Spinal cord (tissue), 10 donors: ENCODE measurements around the gene KIF21B. TPM values are rescaled to one million over a fixed set of nuclear protein-coding genes. Genes with fewer than 3 reads are reported as not detected.
"Not testable (repeated sequence)": the region's sequence is repeated elsewhere in the genome, so short reads cannot be mapped to it uniquely, and the experiment has no call there.

Experiments used
- DNase-seq, 6 donors: peaks; one replicate each; pipeline versions ENCODE4 v3.0.0 to v3.0.0-alpha.2; 2013 to 2015; ENCODE audit warnings: low spot score in 6 of 6, low read depth in 4 of 6
- H3K27ac ChIP-seq: one replicate; pipeline ENCODE4 v1.5.1; 2013; ENCODE audit warnings: low read depth, low read length, control low read depth
- H3K27me3 ChIP-seq: one replicate; pipeline ENCODE4 v1.6.1; 2013; ENCODE audit warnings: low read length; ENCODE audit not compliant: control insufficient read depth, insufficient read depth
- H3K36me3 ChIP-seq: one replicate; pipeline ENCODE4 v1.6.1; 2013; ENCODE audit warnings: low read length; ENCODE audit not compliant: control insufficient read depth, insufficient read depth
- H3K4me1 ChIP-seq: one replicate; pipeline ENCODE4 v1.6.1; 2013; ENCODE audit warnings: low read length; ENCODE audit not compliant: control insufficient read depth, insufficient read depth
- H3K4me3 ChIP-seq: one replicate; pipeline ENCODE4 v1.5.1; 2013; ENCODE audit warnings: low read depth, low read length, control low read depth
- H3K9me3 ChIP-seq: one replicate; pipeline ENCODE4 v1.6.1; 2013; ENCODE audit warnings: low read length; ENCODE audit not compliant: control insufficient read depth, insufficient read depth
- WGBS: methylation state at CpG from one replicate; pipeline ENCODE4 v1.1.5; 2013; ENCODE audit warnings: missing lambda C conversion rate; ENCODE audit not compliant: insufficient coverage; 5-methylcytosine and 5-hydroxymethylcytosine counted together
- polyA plus RNA-seq, 2 donors: library from polyadenylated mRNA; unstranded; fragments of 120-200 nt; gene quantifications; one replicate each; pipeline ENCODE4 v1.2.1, GENCODE V29; 2013; ENCODE audit not compliant: insufficient read length in 2 of 2
- total RNA-seq, 2 donors: library from RNA; depleted of rRNA in 1 of 2; stranded (reverse); fragments of 120-200 nt in 1 of 2; fragments of >200 nt in 1 of 2; gene quantifications; one replicate each; pipeline versions ENCODE4 v1.2.3 to v1.2.4, GENCODE V29; 2013 to 2014
- donor health status: healthy.

Gene KIF21B
- total and polyA plus RNA-seq, 4 donors, result 29.9 to 104 (median 70.1) TPM

- peaks cover 5% of the 10 kb centered on the region for H3K9me3 ChIP-seq
- H3K4me1 ChIP-seq, result peaks cover 5% of the 10 kb centered on the region
- WGBS, result 83% methylated on average over 2 of the region's 3 CpGs
- H3K4me3 ChIP-seq, result no peak overlapping the region
- no peaks in the 10 kb centered on the region for H3K36me3 ChIP-seq
- no peak for DNase-seq
- no peaks in the 10 kb centered on the region for H3K27me3 ChIP-seq
- H3K27ac ChIP-seq, result no peak overlapping the region
These were observed 76.4 kb downstream of the KIF21B start for GRCh38 chr1:200947059-200947566.

- no peaks in the 10 kb centered on the region for H3K36me3 ChIP-seq
- H3K4me3 ChIP-seq, result no peak overlapping the region
- H3K27ac ChIP-seq, result no peak overlapping the region
- DNase-seq, result no peak
- no CpG with 5 or more reads among the region's 3 CpGs for WGBS
- peaks cover 5% of the 10 kb centered on the region for H3K9me3 ChIP-seq
- no peaks in the 10 kb centered on the region for H3K27me3 ChIP-seq
- peaks cover 5% of the 10 kb centered on the region for H3K4me1 ChIP-seq
These were observed 78.4 kb downstream of the KIF21B start for GRCh38 chr1:200945111-200945510.

- WGBS, result 80% methylated on average over 1 of the region's 4 CpGs
- no peak overlapping the region for H3K4me3 ChIP-seq
- no peak overlapping the region for H3K27ac ChIP-seq
- DNase-seq, result no peak
- no peaks in the 10 kb centered on the region for H3K27me3 ChIP-seq
- H3K36me3 ChIP-seq, result no peaks in the 10 kb centered on the region
- no peaks in the 10 kb centered on the region for H3K9me3 ChIP-seq
- H3K4me1 ChIP-seq, result no peaks in the 10 kb centered on the region
These were observed 84.6 kb downstream of the KIF21B start for GRCh38 chr1:200938955-200939354.

- not testable (repeated sequence) for H3K4me3 ChIP-seq, DNase-seq, H3K27ac ChIP-seq, H3K27me3 ChIP-seq, H3K9me3 ChIP-seq, H3K4me1 ChIP-seq, H3K36me3 ChIP-seq
- WGBS, result 92% methylated on average over 9 of the region's 18 CpGs
These were observed 88.1 kb downstream of the KIF21B start for GRCh38 chr1:200935286-200935962.

- Histone ChIP-seq H3K9me3 (no peaks in the 10 kb centered on the region), H3K27ac (no peak overlapping the region), H3K4me3 (no peak overlapping the region), H3K36me3 (no peaks in the 10 kb centered on the region), H3K4me1 (no peaks in the 10 kb centered on the region), H3K27me3 (no peaks in the 10 kb centered on the region)
- 90% methylated on average over 7 of the region's 13 CpGs for WGBS
- no peak for DNase-seq
These were observed 88.8 kb downstream of the KIF21B start for GRCh38 chr1:200934676-200935245.

GRCh38 chr1:200931776-200932175 is 91.7 kb downstream of the KIF21B start:
- Histone ChIP-seq H3K36me3 (no peaks in the 10 kb centered on the region), H3K9me3 (no peaks in the 10 kb centered on the region), H3K4me3 (no peak overlapping the region), H3K4me1 (no peaks in the 10 kb centered on the region), H3K27me3 (no peaks in the 10 kb centered on the region), H3K27ac (no peak overlapping the region)
- WGBS, result 86% methylated on average over 2 of the region's 2 CpGs
- DNase-seq, result no peak

- not testable (repeated sequence) for DNase-seq, H3K27me3 ChIP-seq, H3K27ac ChIP-seq, H3K4me1 ChIP-seq, H3K4me3 ChIP-seq, H3K36me3 ChIP-seq, H3K9me3 ChIP-seq
- WGBS, result 96% methylated on average over 5 of the region's 8 CpGs
These were observed 93.2 kb downstream of the KIF21B start for GRCh38 chr1:200930285-200930684.

GRCh38 chr1:200929530-200930278 is 93.8 kb downstream of the KIF21B start:
- 81% methylated on average over 4 of the region's 4 CpGs for WGBS
- Histone ChIP-seq H3K9me3 (no peaks in the 10 kb centered on the region), H3K4me3 (no peak overlapping the region), H3K36me3 (no peaks in the 10 kb centered on the region), H3K4me1 (no peaks in the 10 kb centered on the region), H3K27ac (no peak overlapping the region), H3K27me3 (no peaks in the 10 kb centered on the region)
- DNase-seq, result peak in 1 of 6 donors; percentile 36

GRCh38 chr1:200925831-200926230 is 97.7 kb downstream of the KIF21B start:
- H3K36me3 ChIP-seq, result no peaks in the 10 kb centered on the region
- H3K27me3 ChIP-seq, result no peaks in the 10 kb centered on the region
- H3K9me3 ChIP-seq, result no peaks in the 10 kb centered on the region
- no peak for DNase-seq
- no peaks in the 10 kb centered on the region for H3K4me1 ChIP-seq
- no peak overlapping the region for H3K27ac ChIP-seq
- no CpG with 5 or more reads among the region's 4 CpGs for WGBS
- H3K4me3 ChIP-seq, result no peak overlapping the region
